SU-DHL-6 (cell line): ENCODE data around the gene GRK3.

Source experiments
- H2AFZ ChIP-seq: fragments of 200-600 bp; sonication (generic); 2 replicates; pipeline ENCODE4 v1.6.1; 2014; ENCODE audit warnings: low read depth, mild to moderate bottlenecking, moderate library complexity, mixed read lengths, antibody characterized with exemption, low read length; ENCODE audit not compliant: severe bottlenecking
- H3F3A ChIP-seq: fragments of 200-600 bp; shearing (Covaris generic); 2 replicates; pipeline ENCODE4 v1.6.0; 2016; ENCODE audit warnings: antibody characterized with exemption, mild to moderate bottlenecking; ENCODE audit not compliant: insufficient read depth
- H3K27ac ChIP-seq: fragments of 200-600 bp; sonication (generic); 2 replicates; pipeline ENCODE4 v1.5.1; 2016; ENCODE audit warnings: low read depth, mild to moderate bottlenecking, low read length, moderate library complexity, mixed read lengths
- H3K27me3 ChIP-seq: fragments of 200-600 bp; sonication (generic), shearing (Covaris generic); 2 replicates; pipeline ENCODE4 v1.6.0; 2014; ENCODE audit warnings: mild to moderate bottlenecking, low read length
- H3K36me3 ChIP-seq: fragments of 200-600 bp; sonication (generic); 2 replicates; pipeline ENCODE4 v1.6.1; 2014; ENCODE audit warnings: mild to moderate bottlenecking, low read length, mixed read lengths
- H3K4me2 ChIP-seq: fragments of 300-600, 200-600 bp; shearing (Covaris generic), sonication (generic); 2 replicates; pipeline ENCODE4 v1.6.0; 2014; ENCODE audit warnings: low read length, low read depth, mild to moderate bottlenecking; ENCODE audit not compliant: poor library complexity, severe bottlenecking
- H3K4me3 ChIP-seq: fragments of 200-600 bp; sonication (generic); 2 replicates; pipeline ENCODE4 v1.5.1; 2014; ENCODE audit warnings: antibody characterized with exemption, low read length, mild to moderate bottlenecking, mixed read lengths; ENCODE audit not compliant: insufficient read depth, poor library complexity, severe bottlenecking
- H3K79me2 ChIP-seq: fragments of 200-600 bp; sonication (generic); 2 replicates; pipeline ENCODE4 v1.6.1; 2014; ENCODE audit warnings: mild to moderate bottlenecking, low read length, moderate library complexity; ENCODE audit not compliant: insufficient read depth
- H3K9ac ChIP-seq: fragments of 200-600 bp; sonication (generic); 2 replicates; pipeline ENCODE4 v1.7.0; 2014; ENCODE audit warnings: mild to moderate bottlenecking, low read length
- H3K9me2 ChIP-seq: fragments of 200-600 bp; sonication (generic); replicated peaks from 2 replicates; pipeline ENCODE4 v1.6.1; 2014; ENCODE audit warnings: low read length; ENCODE audit not compliant: insufficient read depth
- H3K9me3 ChIP-seq: fragments of 200-600 bp; sonication (generic); 2 replicates; pipeline ENCODE4 v1.6.1; 2014; ENCODE audit warnings: low read length, mixed read lengths; ENCODE audit not compliant: insufficient read depth
- H4K20me1 ChIP-seq: fragments of 200-600 bp; sonication (generic); 2 replicates; pipeline ENCODE4 v1.6.1; 2014; ENCODE audit warnings: low read depth, mild to moderate bottlenecking, antibody characterized with exemption, low read length, moderate library complexity, mixed read lengths
- EZH2phosphoT487 ChIP-seq: fragments of 200-600 bp; sonication (generic), shearing (Covaris generic); conservative IDR thresholded peaks from 2 replicates; pipeline ENCODE4 v1.6.1; 2018; ENCODE audit warnings: mild to moderate bottlenecking, antibody characterized with exemption, low read length, moderate library complexity, mixed read lengths
- TF ChIP-seq, protein P1 (sequence below): fragments of 200-600 bp; sonication (generic); IDR thresholded peaks from one replicate; pipeline ENCODE4 v1.5.1; 2017; ENCODE audit warnings: antibody characterized with exemption, mild to moderate bottlenecking, low read length, moderate library complexity; ENCODE audit not compliant: insufficient read depth, poor library complexity, severe bottlenecking

GRK3 gene

DNA sequence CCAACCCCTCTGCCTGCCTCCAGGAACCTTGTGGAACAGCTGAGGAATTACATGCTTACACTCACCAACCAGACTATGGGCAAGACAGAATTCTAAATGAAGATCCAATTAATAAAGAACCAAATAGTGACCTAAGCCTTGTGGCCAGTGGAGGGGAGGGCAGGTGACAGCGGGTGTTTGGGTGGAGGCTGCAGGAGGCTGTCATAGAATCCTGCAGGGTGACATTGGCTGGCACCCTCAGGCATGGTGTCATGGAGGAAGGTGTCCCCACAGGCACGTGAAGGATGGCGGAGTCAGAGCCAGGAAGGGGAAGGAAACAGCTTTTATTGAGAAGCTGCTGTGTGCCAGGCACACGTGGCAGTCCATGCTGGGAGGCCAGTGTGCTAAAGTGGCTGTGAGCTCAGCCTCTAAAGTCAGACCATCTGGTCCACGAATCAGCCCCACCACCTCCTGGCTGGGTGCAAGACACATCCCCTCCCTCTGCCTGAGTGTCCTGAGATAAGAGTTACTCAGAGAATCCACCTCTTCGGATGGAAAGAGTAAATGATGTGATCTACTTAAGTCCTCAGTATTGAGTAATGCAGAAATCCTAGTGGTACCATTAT, 186.2 kb downstream of the GRK3 start:
- Histone ChIP-seq H3K4me3 (no peak overlapping the region), H2AFZ (no peak overlapping the region), H3F3A (no peaks in the 10 kb centered on the region), H3K27ac (no peak overlapping the region), H3K9ac (no peak overlapping the region), H3K36me3 (no peaks in the 10 kb centered on the region), H3K9me3 (no peaks in the 10 kb centered on the region), H3K4me2 (no peak overlapping the region), H4K20me1 (no peaks in the 10 kb centered on the region), H3K9me2 (no peaks in the 10 kb centered on the region), H3K27me3 (no peaks in the 10 kb centered on the region), H3K79me2 (no peaks in the 10 kb centered on the region)
- TF ChIP-seq EZH2phosphoT487: no peak
- TF ChIP-seq, protein P1, sequence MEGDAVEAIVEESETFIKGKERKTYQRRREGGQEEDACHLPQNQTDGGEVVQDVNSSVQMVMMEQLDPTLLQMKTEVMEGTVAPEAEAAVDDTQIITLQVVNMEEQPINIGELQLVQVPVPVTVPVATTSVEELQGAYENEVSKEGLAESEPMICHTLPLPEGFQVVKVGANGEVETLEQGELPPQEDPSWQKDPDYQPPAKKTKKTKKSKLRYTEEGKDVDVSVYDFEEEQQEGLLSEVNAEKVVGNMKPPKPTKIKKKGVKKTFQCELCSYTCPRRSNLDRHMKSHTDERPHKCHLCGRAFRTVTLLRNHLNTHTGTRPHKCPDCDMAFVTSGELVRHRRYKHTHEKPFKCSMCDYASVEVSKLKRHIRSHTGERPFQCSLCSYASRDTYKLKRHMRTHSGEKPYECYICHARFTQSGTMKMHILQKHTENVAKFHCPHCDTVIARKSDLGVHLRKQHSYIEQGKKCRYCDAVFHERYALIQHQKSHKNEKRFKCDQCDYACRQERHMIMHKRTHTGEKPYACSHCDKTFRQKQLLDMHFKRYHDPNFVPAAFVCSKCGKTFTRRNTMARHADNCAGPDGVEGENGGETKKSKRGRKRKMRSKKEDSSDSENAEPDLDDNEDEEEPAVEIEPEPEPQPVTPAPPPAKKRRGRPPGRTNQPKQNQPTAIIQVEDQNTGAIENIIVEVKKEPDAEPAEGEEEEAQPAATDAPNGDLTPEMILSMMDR: no peak

DNA sequence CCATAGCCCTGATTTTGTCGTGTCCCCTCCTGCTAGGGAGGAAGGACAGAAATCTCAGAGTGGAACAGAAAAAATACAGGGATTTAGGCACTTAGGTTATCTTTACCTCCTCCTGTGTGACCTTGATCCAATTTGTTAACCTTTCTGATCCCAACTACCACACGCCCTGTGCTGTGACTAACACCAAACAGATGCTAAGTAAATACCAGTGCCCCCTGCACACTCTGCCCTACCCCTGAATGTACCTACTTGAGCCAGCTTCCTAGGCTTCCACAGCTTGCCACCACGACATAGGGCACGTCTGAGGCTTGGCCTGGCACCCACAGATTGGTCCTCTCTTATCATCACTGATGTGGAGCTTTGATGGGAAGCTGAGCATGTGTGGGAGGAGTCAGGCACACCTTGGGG, 186.7 kb downstream of the GRK3 start:
- H3K9me3 ChIP-seq: no peaks in the 10 kb centered on the region
- no peak overlapping the region for H3K9ac ChIP-seq
- no peak overlapping the region for H3K4me3 ChIP-seq
- TF ChIP-seq, protein P1: no peak
- TF ChIP-seq EZH2phosphoT487: no peak
- H3K27me3 ChIP-seq: no peaks in the 10 kb centered on the region
- no peaks in the 10 kb centered on the region for H3F3A ChIP-seq
- H3K27ac ChIP-seq: no peak overlapping the region
- no peaks in the 10 kb centered on the region for H4K20me1 ChIP-seq
- no peak overlapping the region for H3K4me2 ChIP-seq
- H3K36me3 ChIP-seq: no peaks in the 10 kb centered on the region
- H2AFZ ChIP-seq: no peak overlapping the region
- H3K9me2 ChIP-seq: no peaks in the 10 kb centered on the region
- H3K79me2 ChIP-seq: no peaks in the 10 kb centered on the region

DNA sequence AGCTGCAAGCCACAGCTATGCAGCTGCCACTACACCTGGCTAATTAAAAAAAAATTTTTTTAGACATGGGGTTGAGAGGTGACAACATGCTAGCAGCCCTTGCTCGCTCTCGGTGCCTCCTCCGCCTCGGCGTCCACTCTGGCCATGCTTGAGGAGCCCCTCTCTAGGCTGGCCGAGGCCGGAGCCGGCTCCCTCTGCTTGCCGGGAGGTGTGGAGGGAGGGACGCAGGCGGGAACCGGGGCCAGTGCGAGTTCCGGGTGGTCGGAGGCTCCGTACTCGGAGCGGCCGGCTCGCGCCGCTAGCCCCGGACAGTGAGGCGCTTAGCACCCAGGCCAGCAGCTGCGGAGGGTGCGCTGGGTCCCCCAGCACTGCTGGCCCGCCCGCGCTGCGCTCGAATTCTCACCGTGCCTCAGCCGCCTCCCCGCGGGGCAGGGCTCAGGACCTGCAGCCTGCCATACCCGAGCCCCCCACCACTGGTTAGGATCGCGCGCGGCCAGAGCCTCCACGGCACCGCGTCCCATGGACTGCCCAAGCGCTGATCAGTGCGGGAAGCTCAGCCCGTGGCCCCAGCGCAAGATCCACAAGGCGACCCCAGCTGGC, 188.2 kb downstream of the GRK3 start:
- Histone ChIP-seq H2AFZ (no peak overlapping the region), H4K20me1 (no peaks in the 10 kb centered on the region), H3K36me3 (no peaks in the 10 kb centered on the region), H3K9ac (no peak overlapping the region), H3F3A (no peaks in the 10 kb centered on the region), H3K27ac (no peak overlapping the region), H3K9me2 (no peaks in the 10 kb centered on the region), H3K4me3 (no peak overlapping the region), H3K9me3 (no peaks in the 10 kb centered on the region), H3K27me3 (no peaks in the 10 kb centered on the region), H3K4me2 (no peak overlapping the region), H3K79me2 (no peaks in the 10 kb centered on the region)
- TF ChIP-seq EZH2phosphoT487: no peak
- TF ChIP-seq, protein P1: no peak
